Kidney (tissue), 14 donors: Measurements from ENCODE around the gene PPIF. TPM values are rescaled to one million over a fixed set of nuclear protein-coding genes. Genes with fewer than 3 reads are reported as not detected.
A peak's percentile ranks its signal among the peaks of the same experiment; 100 is the strongest.

ENCODE experiments used
- DNase-seq, 5 donors: peaks; one replicate each; pipeline ENCODE4 v3.0.0-alpha.2; 2013 to 2020
- FAIRE-seq: peaks from 2 replicates; lab custom pipeline; 2012; peaks lifted over from hg19 to GRCh38; lab: Jason Lieb, UNC
- H3K27ac ChIP-seq, 2 donors: one replicate each; pipeline ENCODE4 v1.7.0; 2013; ENCODE audit warnings: low read depth in 2 of 2, low read length in 2 of 2, inconsistent platforms in 1 of 2
- H3K27me3 ChIP-seq: one replicate; pipeline ENCODE4 v1.7.1; 2013; ENCODE audit warnings: low read length, inconsistent platforms; ENCODE audit not compliant: control insufficient read depth, insufficient read depth
- H3K36me3 ChIP-seq, 3 donors: one replicate each; pipeline versions ENCODE4 v1.7.0 to v1.7.1; 2013; ENCODE audit warnings: low read length in 3 of 3, control low read depth in 1 of 3, inconsistent platforms in 1 of 3; ENCODE audit not compliant: insufficient read depth in 3 of 3, control insufficient read depth in 2 of 3
- H3K4me1 ChIP-seq, 3 donors: one replicate each; pipeline versions ENCODE4 v1.7.0 to v1.7.1; 2013; ENCODE audit warnings: low read length in 3 of 3, inconsistent platforms in 1 of 3, low read depth in 1 of 3; ENCODE audit not compliant: control insufficient read depth in 2 of 3, insufficient read depth in 2 of 3
- H3K4me3 ChIP-seq, 3 donors: one replicate each; pipeline versions ENCODE4 v1.7.0 to v1.8.1; 2013; ENCODE audit warnings: low read length in 3 of 3, control low read depth in 1 of 3, inconsistent platforms in 1 of 3
- H3K9ac ChIP-seq, 3 donors: one replicate each; pipeline versions ENCODE4 v1.7.0 to v1.7.1; 2013; ENCODE audit warnings: low read length in 3 of 3, control low read depth in 1 of 3, inconsistent platforms in 1 of 3
- H3K9me3 ChIP-seq, 3 donors: one replicate each; pipeline versions ENCODE4 v1.7.0 to v1.7.1; 2013; ENCODE audit warnings: low read length in 3 of 3, control low read depth in 1 of 3, inconsistent platforms in 1 of 3; ENCODE audit not compliant: control insufficient read depth in 2 of 3, insufficient read depth in 1 of 3
- CTCF ChIP-seq: IDR thresholded peaks from 3 replicates; pipeline ENCODE4 v1.5.1; 2012; ENCODE audit warnings: mild to moderate bottlenecking, moderate library complexity, borderline replicate concordance; ENCODE audit not compliant: insufficient read depth; ENCODE audit errors: extremely low read depth
- intact Hi-C: fragments of 100-400 bp; cut with DNase I; formaldehyde crosslinking; loops from one replicate; pipeline ENCODE4 v1.11.1; 2022
- polyA plus RNA-seq: library from polyadenylated mRNA; stranded (reverse); fragments of 350-450 nt; fragmentation: Illumina TruSeq; extraction: RNeasy Lipid Tissue Mini Kit (QIAGEN cat#74804); gene quantifications from one replicate; pipeline ENCODE4 v1.2.3, GENCODE V29; 2014; ENCODE audit warnings: low read depth, low replicate concordance; ENCODE audit not compliant: insufficient read depth
- total RNA-seq: library from RNA; stranded (reverse); fragmentation: NEBNext Ultra II Directional; extraction: Animal tissue kit (Norgen Biotek cat#: 25700); gene quantifications from one replicate; pipeline ENCODE4 v1.2.1, GENCODE V29; 2021
- donor health status: control.
- donor health status: control.
- donor health status: control.
- donor health status: control.
- donor health status: control.
- donor health status: DM: yes; HTN: yes; CAD: no.
- donor health status: Normal renal cell carcinoma (clear cell type).

The PPIF gene
- total and polyA plus RNA-seq, 2 donors from 2014 or later: 36.7 to 120 TPM

GRCh38 chr10:79308969-79309665 lies 38.2 kb upstream of the PPIF start:
- no peaks in the 10 kb centered on the region for H3K27me3 ChIP-seq
- no peaks in the 10 kb centered on the region for H3K9me3 ChIP-seq
- no peaks in the 10 kb centered on the region for H3K4me1 ChIP-seq
- TF ChIP-seq CTCF: no peak
- no peak overlapping the region for H3K27ac ChIP-seq
- intact Hi-C loops: no loop called here
- DNase-seq (peak in 1 of 5 donors; percentile 51), FAIRE-seq (no peak)
- H3K36me3 ChIP-seq: peaks cover 0 to 70% (median 31%) of the 10 kb centered on the region in 3 donors
- H3K4me3 ChIP-seq: no peak overlapping the region
- H3K9ac ChIP-seq: no peak overlapping the region

DNA sequence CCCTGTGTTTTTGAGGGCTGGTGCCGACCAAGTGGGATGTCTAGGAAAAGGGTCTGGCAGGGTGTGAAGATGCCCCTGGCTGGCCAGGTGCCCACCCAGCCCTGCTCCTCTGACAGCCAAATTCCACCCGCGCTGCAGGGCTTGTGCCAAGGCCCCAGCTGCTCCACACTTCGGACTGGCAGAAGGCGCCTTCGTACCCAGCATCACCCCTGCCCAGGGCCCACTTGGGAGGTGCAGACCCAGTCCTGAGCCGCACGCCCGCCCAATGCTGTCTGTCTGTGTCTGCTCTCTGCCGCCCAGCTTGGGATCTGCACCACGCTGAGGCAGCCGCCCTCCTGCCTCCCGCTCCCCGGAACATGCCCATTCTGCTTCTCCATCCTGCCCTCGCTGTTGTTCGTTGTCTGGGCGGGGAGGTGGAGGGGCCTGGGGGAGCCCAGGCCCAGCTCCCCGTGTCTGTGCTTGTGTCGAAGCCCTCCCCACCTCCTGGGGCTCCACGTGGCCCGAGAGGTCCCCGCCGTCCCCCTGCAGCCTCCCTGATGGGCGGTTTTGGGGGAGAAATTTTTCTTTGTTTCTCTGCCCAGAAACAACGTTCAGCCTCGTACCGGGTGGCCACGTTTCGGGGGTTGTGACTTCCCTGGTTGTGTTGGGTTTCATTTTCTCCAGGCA lies 36.9 kb upstream of the PPIF start:
- Histone ChIP-seq H3K4me3 (no peak overlapping the region), H3K27me3 (no peaks in the 10 kb centered on the region), H3K36me3 (peaks cover 0 to 58% (median 19%) of the 10 kb centered on the region in 3 donors), H3K9me3 (no peaks in the 10 kb centered on the region), H3K9ac (no peak overlapping the region), H3K4me1 (no peaks in the 10 kb centered on the region), H3K27ac (no peak overlapping the region)
- intact Hi-C loops: no loop called here
- no peak for FAIRE-seq
- DNase-seq: peak in 1 of 5 donors; percentile 69
- TF ChIP-seq CTCF: no peak

DNA sequence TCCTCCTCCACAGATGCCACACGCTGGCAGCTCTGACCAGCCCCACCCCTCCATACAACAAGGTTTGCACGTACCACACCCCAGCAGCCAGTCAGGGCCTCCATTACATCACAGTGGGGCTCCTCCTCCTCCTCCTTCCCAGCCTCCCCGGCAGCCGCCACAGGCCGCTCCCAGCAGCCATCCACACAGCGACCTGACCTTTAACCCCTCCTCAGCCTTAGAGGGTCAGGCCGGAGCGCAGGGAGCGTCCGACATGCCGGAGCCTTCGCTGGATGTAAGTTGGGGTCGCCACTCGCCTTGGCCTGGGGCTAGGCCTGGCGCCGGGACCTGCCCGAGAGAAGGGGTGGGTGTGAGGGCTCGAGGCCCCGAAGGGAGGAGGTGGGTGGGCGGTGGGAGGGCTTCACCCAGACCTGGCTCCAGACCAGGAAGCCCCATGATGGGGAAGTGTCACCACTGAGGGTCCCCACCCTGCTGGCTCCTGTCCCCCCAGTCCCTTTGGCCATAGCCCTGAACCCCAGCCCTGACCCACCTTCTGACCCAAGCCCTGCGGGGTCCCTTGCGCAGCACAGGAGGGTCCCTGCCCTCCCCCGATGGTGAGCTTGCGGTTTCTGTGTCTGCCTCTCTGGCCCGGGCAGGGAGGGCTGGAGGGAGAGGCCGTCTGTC lies 36.2 kb upstream of the PPIF start:
- H3K27ac ChIP-seq: no peak overlapping the region
- TF ChIP-seq CTCF: no peak
- H3K27me3 ChIP-seq: no peaks in the 10 kb centered on the region
- FAIRE-seq (no peak), DNase-seq (peak in 3 of 5 donors; percentile 9 to 71 (median 58))
- intact Hi-C loops: no loop called here
- H3K9me3 ChIP-seq: no peaks in the 10 kb centered on the region
- H3K4me3 ChIP-seq: no peak overlapping the region
- peaks cover 0 to 51% (median 19%) of the 10 kb centered on the region in 3 donors for H3K36me3 ChIP-seq
- H3K4me1 ChIP-seq: no peaks in the 10 kb centered on the region
- no peak overlapping the region for H3K9ac ChIP-seq
